ENCODE measurements around the gene VAV3.
"Not testable (repeated sequence)": the region's sequence is repeated elsewhere in the genome, so short reads cannot be mapped to it uniquely, and the experiment has no call there.

Gene VAV3

DNA sequence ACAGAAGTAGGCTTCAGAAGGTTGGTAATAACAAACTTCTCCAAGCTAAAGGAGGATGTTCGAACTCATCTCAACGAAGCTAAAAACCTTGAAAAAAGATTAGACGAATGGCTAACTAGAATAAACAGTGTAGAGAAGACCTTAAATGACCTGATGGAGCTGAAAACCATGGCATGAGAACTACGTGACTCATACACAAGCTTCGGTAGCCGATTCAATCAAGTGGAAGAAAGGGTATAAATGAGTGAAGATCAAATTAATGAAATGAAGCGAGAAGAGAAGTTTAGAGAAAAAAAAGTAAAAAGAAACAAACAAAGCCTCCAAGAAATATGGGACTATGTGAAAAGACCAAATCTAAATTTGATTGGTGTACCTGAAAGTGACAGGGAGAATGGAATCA, 231.6 kb downstream of the VAV3 start:
- DNase-seq (ENCODE audit: low spot score) = not testable (repeated sequence)

DNA sequence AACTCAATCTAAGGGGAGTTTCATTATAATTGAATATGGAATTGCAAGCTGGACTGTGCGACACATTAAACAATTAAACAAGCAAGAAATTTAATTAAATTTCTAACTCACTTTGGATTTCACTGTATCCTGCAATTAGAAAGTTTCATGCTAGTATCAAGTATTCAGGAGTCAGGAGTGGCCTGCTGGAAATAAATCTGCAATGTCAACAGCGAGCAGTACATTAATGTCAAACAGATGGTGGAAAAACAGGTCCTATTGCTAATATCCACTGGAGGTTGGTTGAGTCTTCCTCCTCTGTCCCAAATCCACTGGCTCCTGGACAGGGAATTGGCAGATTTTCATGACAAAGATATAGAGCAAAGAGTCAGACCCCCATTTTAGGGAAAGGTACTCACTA, 237.1 kb downstream of the VAV3 start:
- no peak for DNase-seq (ENCODE audit: low spot score)

GRCh38 chr1:107726860-107727259, 238.1 kb downstream of the VAV3 start:
- no peak for DNase-seq (ENCODE audit: low spot score)

GRCh38 chr1:107724648-107725047, 240.3 kb downstream of the VAV3 start:
- DNase-seq (ENCODE audit: low spot score) = no peak

GRCh38 chr1:107720210-107720609, 244.8 kb downstream of the VAV3 start:
- DNase-seq (ENCODE audit: low spot score) = not testable (repeated sequence)

DNA sequence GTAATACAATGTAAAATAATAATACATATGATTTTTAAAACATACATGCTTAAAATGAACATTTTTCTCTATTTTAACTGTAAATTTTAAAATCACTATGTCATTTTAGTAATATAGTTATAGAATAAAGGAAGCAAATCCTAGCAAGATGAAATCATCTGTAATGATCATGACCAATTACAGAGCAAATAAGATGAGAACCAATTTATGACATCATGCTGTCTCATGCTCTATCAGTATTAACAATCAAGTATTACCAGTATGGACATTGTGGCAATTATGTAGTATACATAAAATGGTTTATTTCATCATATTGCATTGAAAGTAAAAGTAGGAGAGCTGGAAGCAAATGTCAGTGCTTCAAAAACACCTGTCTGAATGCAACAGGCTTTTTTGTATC, 255.0 kb downstream of the VAV3 start:
- no peak for DNase-seq (ENCODE audit: low spot score)

GRCh38 chr1:107707111-107707510, 257.9 kb downstream of the VAV3 start:
- DNase-seq (ENCODE audit: low spot score) = no peak

DNA sequence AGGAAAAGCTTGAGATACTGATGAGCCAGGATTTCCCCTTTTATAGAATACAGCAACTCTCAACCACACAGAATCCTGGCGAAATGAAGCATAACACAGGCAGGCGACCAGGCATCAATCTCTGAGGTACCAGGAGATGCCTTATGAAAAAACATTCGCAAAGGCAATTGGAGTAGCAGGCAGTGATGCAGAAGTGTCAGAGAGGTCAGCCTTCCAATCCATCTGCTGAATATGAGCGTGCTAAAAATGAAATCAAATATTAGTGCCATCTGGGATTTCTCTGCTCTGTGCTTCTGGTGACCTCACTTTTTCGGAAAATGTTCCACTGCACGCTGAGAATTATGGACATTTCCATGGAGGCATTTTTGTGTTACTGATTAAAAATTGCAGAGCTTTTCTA, 258.8 kb downstream of the VAV3 start:
- DNase-seq (ENCODE audit: low spot score) = no peak

DNA sequence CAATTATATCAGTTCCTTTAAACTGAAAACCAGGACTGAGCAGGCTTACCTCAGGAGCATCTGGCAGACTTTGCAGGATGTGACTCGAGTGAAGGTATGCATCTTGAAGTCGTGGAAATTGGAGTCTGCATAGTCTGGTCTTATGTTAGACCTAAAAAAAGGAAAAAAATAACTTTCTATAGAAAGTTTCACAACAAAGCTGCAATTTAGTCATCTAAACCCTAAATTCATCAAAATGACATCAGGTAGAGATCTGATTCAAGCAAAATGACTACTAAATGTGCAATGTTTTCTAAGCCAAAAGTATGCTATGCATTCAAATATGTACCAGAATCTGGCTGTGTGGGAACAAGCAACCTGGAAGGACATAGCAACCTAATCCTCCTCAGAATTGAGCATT, 260.1 kb downstream of the VAV3 start:
- DNase-seq (ENCODE audit: low spot score) = no peak

GRCh38 chr1:107702946-107703571, 261.9 kb downstream of the VAV3 start:
- DNase-seq (ENCODE audit: low spot score) = no peak

DNA sequence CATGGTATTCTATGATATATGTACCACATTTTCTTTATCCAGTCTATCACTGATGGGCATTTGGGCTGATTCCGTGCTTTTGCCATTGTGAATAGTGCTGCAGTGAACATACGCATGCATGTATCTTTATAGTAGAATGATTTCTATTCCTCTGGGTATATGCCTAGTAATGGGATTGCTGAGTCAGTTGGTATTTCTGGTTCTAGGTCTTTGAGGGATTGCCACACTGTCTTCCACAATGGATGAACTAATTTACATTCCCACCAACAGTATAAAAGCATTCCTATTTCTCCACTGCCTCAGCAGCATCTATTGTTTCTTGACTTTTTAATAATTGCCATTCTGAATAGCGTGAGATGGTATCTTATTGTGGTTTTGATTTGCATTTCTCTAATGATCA, 264.3 kb downstream of the VAV3 start:
- not testable (repeated sequence) for DNase-seq (ENCODE audit: low spot score)

- DNase-seq (ENCODE audit: low spot score) = no peak
Measured at GRCh38 chr1:107698161-107698560, 266.8 kb downstream of the VAV3 start.

DNA sequence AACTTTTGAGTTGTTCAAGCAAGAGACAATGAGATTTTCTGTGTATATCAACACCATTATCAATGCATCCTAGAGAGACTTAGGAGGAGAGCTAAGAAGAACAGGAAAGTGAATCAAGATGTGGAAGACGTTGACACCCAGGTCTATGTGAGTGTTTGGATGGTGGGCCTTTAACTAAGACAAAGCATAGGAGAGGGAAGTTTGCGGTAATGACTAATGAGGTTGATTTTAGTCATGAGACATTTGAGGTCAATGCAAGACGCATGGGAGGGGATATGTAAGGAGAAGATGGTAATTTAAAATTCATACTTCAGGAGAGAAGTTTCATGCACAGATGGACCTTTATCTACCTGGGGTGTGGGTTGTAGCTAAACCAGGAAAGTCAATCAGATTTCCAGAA, 269.6 kb downstream of the VAV3 start:
- no peak for DNase-seq (ENCODE audit: low spot score)

DNA sequence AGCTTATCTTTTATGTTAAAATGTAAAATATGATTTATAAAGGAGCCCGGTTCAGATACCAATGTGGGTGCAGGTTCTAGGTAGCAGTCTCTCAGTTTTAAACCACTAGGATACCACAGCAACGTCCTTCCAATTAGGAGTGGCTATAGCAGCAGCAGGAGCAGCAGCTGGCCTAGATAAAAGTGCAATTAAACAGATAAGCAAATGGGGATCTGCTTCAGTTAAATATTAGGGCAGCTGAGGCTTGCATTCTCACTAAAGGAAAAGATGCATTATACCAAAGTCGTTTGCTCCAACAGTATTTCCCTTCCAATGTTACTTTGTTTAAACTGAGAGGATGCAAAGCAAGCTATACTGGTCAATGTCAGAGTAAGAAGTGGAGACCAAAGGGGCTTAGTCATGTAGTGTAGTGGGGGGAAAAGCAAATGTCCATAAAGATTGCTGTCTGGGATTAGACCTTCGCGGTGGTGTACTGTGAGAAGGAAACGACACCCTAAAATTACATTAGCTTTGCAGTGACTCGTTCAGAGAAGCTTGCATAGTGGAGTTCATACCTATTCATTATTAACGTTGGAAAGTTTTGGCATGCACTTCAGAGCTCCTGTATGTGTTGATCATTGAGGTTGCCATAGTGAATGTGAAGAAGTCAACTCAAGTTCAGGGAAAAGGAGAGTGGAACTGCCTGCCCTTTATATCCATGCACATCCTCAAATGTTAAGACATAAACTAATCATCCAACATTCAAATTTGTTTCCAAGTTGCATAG, 272.2 kb downstream of the VAV3 start:
- no peak for DNase-seq (ENCODE audit: low spot score)

GRCh38 chr1:107691540-107691939, 273.4 kb downstream of the VAV3 start:
- DNase-seq (ENCODE audit: low spot score) = no peak

- DNase-seq (ENCODE audit: low spot score) = no peak
Measured at GRCh38 chr1:107690491-107690890, 274.5 kb downstream of the VAV3 start.

GRCh38 chr1:107689733-107690132, 275.2 kb downstream of the VAV3 start:
- DNase-seq (ENCODE audit: low spot score) = no peak

DNA sequence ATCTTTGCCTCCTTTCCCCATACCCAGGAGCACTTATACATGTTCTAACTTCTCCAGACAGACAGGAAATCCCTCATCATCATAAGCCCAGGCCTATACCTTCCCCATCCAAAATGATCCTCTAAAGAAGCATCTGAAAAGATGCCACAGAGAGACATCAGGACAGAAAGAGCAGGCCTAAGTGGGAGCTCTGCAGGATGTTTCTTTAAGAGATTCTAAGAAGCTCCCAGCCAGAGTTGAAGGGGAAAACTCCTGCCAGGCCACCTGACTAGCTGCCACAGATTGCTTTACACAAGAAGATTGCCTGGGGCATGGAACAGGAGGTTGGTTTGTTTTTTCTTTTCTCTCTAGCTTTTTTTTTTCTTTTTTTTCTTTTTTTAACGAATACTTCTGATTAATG, 275.8 kb downstream of the VAV3 start:
- no peak for DNase-seq (ENCODE audit: low spot score)

DNA sequence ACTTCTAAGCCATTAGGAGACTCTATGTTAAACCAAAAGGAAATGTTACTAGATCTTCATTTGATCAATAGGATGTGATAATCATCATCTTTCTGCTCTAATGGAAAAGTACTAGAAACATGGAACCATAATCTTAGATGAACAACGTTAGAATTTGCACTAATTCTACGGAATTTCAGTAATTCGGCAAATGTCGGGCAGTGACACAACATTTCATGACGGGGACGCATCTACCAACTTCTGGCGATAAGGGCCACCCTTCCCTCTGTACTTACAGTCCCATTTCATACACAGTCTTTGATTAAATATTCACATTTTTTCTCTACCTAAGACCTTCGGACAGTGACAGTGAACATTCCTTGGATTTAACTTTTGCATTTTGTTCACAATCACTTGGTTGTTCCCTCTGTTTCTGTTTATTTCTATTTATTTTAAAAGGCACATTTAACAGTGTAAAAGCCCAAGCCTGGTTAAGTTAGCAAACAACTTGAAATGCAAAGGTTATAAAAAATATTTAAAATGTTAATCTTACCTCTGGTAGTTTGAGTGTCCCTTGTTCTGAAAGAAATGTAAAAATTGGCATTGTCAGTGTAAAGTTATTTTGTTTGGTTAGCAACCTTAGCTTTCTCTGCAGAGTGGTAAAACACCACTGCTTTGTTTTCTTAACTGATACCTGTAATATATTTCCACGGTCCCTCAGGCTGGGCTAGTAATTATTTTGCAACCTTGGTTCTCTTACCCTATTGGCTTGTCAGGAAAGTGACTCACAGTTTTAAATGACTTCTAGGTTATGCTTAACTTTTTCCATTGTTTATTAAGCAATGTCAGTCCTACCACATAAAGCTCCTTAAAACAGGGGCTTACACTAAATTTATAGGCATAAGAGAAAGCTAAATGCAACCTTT, 276.9 kb downstream of the VAV3 start:
- no peak for DNase-seq (ENCODE audit: low spot score)

DNA sequence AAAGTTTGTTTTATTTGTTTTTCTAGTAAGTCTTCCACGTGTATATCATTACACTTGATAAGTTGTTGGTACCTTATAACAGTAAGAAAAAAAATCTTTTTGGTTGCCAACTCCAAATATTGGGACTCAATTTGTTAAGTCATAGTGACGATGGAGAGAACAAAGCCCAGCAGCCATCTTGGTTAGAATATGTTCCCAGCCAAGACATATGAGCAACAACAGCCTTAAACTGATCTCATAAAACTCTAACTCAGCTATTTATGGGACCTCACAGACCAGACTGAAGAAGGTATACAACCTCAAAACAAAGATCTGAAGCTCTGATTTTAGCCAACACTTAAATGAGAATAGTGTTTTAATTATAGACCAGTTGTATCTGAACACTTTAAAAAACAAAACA, 281.3 kb downstream of the VAV3 start:
- no peak for DNase-seq (ENCODE audit: low spot score)

- DNase-seq (ENCODE audit: low spot score) = no peak
Measured at GRCh38 chr1:107683191-107683657, 281.8 kb downstream of the VAV3 start.

DNA sequence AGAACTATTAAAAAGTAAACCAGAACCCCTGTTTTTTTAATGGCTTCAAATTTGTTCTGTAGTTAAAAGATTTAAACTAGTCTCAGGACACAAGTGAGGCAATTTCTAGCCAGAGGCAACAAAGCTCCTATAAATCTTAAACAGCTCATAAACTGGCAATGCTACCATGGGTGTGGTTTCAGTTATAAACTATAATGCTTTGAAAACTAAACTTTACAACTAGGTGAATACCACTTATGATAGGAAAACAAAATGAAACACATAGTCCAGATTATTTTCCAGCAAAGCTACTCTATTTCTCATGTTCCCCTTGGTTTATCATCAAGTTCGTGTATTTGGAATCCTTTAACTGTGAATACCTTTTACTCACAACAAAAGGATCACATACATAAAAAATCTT, 282.5 kb downstream of the VAV3 start:
- no peak for DNase-seq (ENCODE audit: low spot score)

DNA sequence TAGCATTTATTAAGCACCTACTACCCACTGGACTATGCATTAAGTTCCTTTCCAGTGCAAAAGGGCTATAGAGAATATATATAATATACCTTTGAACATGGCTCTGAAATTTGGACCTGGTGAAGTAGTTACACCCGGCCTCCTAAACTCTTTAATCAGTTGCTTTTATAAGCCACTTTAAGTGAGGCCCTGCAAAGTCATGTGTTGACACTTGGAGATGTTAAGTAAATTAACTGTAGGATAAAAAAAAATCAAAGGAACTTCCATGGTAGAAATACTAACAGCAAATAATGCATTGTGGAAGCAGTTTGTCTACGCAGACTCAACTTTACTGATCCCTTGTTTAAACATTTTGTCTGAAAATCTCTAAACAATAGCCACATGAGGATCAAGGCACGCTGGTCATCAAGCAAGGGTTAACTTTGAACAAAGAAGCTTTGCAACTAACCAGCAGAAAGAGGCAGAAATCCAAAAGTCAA, 283.9 kb downstream of the VAV3 start:
- no peak for DNase-seq (ENCODE audit: low spot score)

Measured in germinal center (tissue), 1 donor.